Ecto neural progenitor cell (in vitro differentiated cells): ENCODE measurements around the gene PTK7.

Source experiments
- DNase-seq: peaks from one replicate; pipeline ENCODE4 v3.0.0-alpha.2; 2018; ENCODE audit warnings: low spot score

The PTK7 gene

DNA sequence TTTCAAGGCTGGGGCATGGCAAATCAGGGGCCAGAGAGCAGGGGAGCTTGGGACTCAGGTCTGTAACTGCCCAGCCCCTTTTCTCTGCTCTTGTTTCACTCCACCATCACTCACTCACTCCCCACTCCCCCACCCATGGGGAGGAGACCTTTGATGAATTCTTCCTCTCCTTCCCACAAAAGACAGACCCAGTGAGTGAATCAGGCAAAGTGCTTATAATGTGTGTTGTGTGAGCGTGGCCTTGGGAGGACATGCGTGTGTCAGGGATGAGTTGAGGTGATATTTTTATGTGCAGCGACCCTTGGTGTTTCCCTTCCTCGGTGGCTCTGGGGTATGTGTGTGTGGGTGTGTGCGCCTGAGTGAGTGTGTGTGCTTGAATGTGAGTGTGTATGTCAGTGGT is 104.9 kb downstream of the PTK7 start:
- no peak for DNase-seq

GRCh38 chr6:43181621-43181941 is 105.5 kb downstream of the PTK7 start:
- DNase-seq: no peak

GRCh38 chr6:43181942-43182860 is 106.1 kb downstream of the PTK7 start, which contains the start of gene CUL9:
Gene CUL9 (plus strand): TSS chr6:43182196. CDS start chr6:43184311, 2,115 bp downstream.
- DNase-seq: peak; percentile 82

- DNase-seq: no peak
Observed at GRCh38 chr6:43183441-43183840, 107.3 kb downstream of the PTK7 start.

DNA sequence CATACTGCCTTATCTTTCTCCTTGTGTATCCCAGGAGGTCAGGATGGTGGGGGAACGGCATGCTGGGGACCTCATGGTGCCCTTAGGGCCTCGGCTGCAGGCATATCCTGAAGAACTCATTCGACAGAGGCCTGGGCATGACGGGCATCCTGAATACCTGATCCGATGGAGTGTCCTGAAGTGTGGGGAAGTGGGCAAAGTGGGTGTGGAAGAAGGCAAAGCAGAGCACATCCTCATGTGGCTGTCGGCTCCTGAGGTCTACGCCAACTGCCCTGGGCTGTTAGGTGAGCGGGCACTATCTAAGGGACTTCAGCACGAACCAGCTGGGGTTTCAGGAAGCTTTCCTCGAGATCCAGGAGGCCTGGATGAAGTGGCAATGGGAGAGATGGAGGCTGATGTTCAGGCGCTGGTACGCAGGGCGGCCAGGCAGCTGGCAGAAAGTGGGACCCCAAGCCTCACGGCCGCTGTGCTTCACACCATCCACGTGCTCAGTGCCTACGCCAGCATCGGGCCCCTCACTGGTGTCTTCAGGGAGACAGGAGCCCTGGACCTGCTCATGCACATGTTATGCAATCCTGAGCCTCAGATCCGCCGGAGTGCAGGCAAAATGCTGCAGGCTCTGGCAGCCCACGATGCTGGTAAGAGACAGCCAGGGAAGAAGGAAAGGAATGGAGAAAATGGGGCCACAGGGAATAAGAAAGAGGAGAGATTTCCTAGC is 108.3 kb downstream of the PTK7 start:
- no peak for DNase-seq

DNA sequence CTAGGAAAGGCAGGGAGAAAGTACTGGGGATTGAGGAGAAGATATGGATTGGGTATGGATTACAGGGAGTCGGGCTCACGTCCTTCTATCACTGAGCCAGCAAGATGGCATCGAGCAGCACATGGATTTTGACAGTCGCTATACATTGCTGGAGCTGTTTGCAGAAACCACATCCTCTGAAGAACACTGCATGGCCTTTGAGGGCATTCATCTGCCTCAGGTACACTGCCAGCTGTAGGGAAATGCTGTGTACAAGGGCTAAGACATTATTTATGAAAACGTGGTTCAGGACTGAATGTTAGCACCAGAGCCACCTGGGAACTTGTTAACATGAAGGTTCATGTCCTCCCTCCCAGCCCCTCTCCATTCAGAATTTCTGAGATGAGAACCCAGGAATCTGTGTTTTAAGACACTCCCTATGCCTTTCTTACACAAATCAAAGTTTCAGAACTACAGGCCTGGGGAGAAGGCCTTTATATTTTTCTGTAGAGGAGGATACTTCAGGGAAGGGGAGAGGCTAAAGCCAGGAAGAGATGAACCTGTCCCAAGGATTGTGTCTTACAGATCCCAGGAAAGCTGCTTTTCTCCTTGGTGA is 109.4 kb downstream of the PTK7 start:
- DNase-seq: no peak

DNA sequence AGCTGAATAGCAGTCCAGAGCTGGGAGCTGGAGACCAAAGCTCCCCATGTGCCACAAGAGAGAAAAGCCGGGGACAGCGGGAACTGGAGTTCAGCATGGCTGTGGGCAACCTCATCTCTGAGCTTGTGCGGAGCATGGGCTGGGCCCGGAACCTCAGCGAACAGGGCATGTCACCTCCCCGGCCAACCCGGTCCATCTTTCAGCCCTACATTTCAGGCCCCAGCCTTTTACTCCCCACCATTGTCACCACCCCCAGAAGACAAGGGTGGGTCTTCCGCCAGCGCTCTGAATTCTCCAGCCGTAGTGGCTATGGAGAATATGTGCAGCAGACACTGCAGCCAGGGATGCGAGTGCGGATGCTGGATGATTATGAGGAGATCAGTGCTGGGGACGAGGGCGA is 109.9 kb downstream of the PTK7 start:
- no peak for DNase-seq

DNA sequence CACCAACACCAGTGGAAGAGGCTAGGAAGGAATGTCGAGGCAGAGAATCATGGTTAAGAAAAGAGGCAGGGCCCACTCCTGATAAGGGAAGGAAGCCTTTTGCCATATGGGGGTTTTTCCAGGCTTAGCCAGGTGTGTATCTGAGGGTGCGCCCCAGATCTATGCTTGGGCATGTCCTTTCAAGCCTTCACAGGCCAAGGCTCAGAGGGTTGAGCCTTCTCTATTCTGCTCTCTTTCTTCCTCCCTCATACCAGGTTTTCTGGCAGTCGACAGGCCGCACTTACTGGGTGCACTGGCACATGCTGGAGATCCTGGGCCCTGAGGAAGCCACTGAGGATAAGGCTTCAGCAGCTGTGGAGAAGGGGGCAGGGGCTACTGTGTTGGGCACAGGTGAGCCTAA is 110.6 kb downstream of the PTK7 start:
- no peak for DNase-seq

DNA sequence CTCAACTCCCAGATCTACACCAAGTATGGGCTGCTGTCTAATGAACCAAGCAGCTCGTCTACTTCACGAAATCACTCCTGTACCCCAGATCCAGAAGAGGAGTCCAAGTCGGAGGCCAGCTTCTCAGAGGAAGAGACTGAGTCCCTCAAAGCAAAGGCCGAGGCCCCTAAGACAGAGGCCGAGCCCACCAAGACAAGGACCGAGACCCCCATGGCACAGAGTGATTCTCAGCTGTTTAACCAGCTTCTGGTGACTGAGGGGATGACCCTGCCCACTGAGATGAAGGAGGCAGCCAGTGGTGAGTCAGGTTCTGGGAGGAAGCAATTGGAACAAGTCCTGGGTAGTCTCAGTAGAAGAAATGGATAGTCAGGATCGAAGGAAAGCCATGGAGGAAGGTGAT is 111.7 kb downstream of the PTK7 start:
- no peak for DNase-seq

- no peak for DNase-seq
Observed at GRCh38 chr6:43188426-43188825, 112.3 kb downstream of the PTK7 start.

DNA sequence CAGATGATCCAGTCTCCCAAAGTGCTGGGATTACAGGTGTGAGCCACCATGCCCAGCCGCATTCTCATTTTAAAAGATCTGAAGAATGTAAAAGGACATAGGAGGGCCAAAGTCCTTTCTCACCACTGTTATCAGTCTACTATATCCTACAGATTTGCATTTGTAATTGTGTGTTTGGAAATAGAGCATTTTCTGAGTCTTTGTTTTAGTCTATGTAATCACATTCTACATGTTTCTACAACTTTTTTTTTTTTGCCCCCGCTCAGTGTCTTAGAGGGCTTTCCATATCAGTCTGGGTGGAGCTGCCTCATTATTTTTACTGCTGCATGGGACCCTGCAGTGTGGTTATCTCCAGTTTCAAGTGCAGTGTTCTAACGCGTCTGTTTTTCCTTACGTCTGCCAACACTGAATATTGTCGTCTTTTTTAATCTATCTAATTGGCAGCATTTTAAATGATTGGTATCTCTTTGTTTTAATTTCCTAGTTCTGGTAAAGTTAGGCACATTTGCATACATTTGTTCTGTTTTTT is 113.7 kb downstream of the PTK7 start:
- DNase-seq: no peak

- DNase-seq: peak; percentile 25
Observed at GRCh38 chr6:43192911-43193310, 116.8 kb downstream of the PTK7 start.

DNA sequence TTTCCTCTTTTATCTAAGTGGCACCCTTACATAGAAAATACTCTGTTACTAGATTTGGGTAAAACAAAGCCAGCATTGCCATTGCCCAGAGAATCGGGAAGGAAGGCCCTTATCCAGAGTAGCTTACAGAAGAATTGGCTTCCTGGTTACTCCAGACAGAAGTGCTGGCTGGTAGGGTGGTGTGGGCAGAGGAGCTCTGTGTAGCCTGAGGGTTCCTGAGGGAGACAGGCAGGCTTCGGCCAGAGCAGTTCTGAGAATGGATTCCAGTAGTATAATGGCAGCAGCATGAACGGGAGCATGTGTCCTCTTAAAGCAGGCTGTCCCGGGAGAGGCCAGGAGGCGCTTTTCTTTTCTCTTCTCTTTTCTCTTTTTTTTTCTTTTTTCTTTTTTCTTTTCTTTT is 117.8 kb downstream of the PTK7 start:
- peak; percentile 22 for DNase-seq

DNA sequence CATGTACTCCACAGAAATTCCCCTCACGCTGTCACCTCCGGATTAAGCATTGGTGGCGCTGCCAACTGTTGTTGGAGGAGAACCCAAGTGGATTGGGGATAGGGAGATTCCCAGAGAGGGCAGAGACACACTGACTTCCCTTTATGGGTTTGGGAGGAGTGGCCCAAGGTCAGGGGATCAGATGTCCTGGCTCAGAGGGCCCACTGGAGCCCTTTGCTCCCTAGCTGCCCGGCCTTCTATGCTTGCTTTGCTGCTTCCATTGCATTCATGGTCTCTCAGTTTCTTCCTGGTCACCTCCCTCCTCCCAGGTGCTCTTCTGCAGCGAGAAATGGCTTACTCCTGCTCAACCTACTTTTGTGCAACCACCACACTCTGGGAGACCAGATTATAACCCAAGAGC is 120.2 kb downstream of the PTK7 start:
- DNase-seq: peak; percentile 19

DNA sequence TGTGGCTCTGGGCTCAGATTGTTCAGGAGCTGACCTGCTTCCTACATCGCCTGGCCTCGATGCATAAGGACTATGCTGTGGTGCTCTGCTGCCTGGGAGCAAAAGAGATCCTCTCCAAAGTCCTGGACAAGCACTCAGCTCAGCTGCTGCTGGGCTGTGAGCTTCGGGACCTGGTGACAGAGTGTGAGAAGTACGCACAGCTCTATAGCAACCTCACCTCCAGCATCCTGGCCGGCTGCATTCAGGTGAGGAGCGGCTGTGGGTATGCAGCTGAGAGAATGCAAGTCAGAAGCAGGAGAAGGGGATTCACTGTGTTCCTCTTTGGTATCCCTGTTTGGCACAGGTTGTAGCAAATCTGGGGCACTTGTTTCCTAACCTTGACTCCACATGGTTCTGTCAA is 123.8 kb downstream of the PTK7 start:
- DNase-seq: peak; percentile 18

DNA sequence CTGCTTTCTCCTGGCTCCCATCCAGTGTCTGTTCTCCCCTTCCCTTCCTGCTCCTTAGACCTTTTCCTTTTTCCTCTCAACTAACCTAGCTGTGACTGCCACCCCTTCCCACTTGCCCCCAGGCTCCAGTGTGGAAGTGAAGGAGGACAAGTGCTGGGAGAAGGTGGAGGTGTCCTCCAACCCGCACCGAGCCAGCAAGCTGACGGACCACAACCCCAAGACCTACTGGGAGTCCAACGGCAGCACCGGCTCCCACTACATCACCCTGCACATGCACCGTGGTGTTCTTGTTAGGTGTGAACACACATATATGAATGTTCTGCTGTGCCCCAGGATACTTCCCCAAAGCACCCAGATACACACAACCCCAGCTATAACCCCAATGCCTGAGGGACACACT is 124.4 kb downstream of the PTK7 start:
- no peak for DNase-seq

DNA sequence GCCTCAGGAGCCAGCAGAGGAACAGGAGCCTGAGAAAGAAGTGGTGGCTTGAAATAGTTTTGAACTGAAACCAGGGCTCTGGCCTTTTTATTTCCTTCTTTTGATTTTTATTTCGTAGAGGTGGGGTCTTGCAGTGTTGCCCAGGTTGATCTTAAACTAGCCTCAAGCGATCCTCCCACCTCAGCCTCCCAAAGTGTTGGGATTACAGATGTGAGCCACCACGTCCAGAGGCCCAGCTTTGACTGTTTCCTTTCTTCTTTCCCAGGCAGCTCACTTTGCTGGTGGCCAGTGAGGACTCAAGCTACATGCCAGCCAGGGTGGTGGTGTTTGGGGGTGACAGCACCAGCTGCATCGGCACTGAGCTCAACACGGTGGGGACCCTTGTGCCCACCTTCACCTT is 126.3 kb downstream of the PTK7 start:
- no peak for DNase-seq

- no peak for DNase-seq
Observed at GRCh38 chr6:43203029-43203717, 127.1 kb downstream of the PTK7 start.

DNA sequence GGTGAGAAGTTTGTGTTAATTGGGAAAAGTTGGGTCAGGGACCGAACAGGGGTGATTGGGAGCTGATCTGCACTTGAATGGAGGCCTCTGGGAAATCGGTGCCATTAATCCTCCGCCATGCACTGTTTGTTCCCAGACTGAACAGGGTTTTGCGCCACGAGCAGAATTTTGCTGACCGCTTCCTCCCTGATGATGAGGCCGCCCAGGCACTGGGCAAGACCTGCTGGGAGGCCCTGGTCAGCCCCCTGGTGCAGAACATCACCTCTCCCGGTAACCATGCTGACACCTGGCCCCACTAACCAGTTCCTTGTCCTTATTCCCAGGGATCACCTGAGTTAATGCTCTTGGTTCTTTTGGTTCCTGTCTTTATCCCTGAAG is 127.6 kb downstream of the PTK7 start:
- DNase-seq: no peak

DNA sequence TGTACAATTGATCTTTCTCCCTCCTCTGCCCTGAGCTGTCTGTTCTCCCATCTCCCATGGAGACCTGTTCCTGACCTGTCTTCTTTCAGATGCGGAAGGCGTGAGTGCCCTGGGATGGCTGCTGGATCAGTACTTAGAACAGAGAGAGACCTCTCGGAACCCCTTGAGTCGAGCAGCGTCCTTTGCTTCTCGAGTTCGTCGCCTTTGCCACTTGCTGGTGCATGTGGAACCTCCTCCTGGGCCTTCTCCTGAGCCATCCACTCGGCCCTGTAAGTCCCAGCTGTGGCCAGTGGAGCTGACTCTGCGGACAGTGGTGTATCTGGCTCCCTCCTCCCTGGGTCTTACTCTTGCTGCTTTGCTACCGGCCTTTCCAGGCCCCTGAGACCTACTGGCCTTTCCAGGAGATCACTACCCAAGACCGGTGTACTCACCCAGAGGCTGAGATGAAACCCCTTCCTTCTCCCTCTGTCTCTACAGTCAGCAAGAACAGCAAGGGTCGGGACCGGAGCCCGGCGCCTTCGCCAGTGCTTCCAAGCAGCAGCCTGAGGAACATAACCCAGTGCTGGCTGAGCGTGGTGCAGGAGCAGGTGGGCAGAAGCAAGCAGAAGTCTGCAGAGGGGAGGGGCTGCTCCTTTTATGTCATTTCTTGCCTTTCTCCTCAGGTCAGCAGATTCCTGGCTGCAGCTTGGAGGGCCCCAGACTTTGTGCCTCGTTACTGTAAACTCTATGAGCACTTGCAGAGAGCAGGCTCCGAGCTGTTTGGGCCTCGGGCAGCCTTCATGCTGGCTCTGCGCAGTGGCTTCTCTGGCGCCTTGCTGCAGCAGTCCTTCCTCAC is 128.4 kb downstream of the PTK7 start:
- no peak for DNase-seq

GRCh38 chr6:43205849-43206248 is 129.7 kb downstream of the PTK7 start:
- no peak for DNase-seq
